ENCODE results near the gene MRPL38. TPM values are rescaled to one million over a fixed set of nuclear protein-coding genes. Genes with fewer than 3 reads are reported as not detected.
A peak's percentile ranks its signal among the peaks of the same experiment; 100 is the strongest.
"Not testable (repeated sequence)": the region's sequence is repeated elsewhere in the genome, so short reads cannot be mapped to it uniquely, and the experiment has no call there.

The MRPL38 gene
- total RNA-seq, 1 donor from 2014 or later: 35.4 TPM

DNA sequence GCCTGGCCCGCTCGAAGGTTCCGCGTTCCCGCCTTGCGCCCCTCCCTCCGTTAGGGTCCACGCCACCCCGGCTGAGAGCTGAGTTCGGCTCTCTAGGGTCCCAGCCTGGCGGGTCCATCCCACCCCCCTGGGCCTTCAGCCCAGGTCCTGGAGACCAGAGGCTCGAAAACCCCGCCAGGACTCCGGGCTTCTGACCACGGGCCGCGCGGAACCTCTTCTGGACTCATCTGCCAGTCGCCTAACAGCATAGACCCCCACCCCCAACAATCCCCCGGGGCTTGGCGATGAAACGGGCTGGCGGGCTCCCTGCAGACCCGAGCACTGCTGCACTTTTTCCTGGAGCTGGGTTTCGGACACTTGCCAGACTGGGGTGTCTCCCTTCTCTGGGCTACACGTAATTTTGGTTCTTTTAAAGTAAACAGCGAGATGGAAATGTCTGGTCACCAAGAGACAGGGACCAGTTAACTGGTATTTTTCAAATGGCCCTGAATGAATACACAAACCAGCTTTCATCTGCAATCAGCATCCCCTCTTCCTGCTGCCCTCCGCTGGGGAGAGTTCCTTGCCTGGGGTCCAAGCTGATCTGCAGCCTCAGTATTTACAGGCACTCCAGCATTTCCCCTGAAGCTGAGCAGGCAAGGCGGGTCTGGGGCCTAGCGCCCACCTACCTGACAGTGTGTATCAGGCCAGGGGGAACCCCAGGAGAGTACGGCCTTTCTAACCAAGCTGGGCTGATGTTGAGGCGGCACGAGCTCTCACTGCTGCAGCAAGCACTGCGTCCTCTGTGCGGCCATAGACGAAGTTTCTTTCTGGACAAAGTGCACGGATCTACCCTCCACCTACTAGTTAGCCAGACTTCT, 7.3 kb downstream of the MRPL38 start:
- DNase-seq (ENCODE audit: low read depth in 2 of 2): no peak

DNA sequence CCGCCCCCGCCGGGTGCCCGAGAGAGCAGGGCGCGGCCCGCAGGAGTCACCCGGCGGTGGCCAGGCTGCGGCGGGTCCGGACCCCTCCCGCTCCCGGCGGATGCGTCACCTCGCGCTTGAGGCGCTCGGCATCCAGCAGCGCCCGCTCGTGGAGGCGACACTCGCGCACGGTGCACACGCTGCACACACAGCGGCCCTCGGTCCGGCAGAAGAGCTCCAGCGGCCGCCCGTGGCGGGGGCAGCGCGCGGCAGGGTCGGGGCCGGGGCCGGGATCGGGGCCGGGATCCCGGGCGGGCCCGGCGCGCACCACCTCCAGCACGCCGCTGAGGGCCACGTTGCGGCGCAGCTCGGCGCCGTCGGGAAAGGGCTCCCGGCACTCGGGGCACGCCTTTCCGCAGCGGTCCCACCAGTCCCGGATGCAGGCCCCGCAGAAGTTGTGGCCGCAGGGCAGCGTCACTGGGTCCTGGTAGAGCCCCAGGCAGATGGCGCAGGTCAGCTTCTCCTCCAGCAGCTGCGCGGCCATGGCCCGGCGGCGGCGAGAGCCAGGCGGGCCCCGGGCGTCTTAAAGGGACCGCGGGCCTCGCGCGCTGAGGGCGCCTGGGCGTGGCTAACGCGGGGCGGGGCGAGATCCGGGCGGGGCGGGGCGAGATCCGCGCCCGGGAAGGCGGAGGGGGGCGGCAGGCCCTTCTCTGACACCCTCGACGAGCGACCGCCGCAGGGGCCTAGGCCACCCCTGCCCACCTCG, 8.1 kb downstream of the MRPL38 start, which contains the start of gene TRIM65:
Gene TRIM65, minus strand, starts transcription at position 537 of the 745 bp plus-strand sequence. Its CDS starts 14 bp downstream, at position 523.
- peak; percentile 54 to 84 for DNase-seq (ENCODE audit: low read depth in 2 of 2)

DNA sequence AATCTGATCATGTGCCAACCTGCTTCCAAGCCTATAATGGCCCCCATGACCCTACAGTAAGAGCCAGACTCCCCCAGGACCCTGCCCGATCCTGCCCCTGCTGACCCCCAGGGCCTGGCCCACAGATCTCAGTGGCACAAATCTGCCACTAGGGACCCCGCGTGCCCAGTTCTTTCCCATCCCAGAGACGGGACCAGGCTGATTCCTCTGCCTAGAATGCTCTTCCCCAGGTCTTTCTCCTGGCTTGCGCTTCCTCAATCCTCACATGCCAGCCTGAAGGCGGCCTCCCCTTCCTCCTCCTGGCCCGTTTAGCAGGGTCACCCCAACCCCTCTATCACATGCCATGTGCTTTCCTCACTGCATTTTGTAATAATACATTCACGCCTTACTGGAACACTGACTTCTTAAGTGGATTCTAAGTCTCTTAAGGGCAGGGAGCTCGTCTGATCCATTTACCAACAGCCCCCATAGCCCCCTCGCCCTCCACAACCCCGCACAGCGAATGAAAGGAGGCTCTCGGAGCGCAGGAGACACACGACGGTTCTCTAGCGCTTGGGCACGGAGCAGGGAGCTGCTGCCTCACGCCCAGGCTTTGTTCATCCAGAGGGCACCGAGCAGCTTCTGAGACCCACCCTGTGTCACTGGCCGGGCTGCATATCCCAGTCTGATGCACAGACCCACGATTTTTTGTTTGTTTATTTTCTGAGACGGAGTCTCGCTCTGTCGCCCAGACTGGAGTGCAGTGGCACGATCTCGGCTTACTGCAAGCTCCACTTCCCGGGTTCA, 9.1 kb downstream of the MRPL38 start:
- peak in 1 of 2 donors; percentile 48 for DNase-seq (ENCODE audit: low read depth in 2 of 2)

DNA sequence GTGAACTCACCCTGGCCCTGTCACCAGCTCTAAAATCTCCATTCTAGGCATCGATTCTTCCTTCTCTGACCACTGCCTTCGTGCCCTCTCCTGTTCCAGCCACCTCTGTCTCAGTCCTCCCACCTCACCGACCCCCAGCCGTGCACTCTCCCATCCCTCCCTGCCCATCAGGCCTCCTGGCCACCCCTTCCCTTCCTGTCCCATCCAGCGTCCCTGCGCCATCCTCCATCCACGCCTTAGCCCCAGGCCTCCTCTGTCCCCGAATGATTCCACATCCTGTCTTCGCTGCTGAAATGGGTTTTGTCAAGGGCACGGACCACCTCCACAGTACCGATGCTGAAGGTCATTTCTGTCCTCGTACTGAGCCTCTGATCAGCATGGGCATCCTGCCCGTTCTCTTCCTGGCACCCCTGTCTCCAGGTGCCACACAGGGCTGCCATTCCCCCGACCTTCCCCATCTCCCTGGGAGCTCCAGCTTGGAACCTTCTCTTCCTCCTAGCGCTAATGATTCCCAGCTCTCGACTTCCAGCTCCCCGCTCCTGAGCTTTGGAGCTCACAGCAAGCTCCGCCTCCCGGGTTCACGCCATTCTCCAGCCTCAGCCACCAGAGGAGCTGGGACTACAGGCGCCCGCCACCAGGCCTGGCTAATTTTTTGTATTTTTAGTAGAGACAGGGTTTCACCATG, 10.5 kb downstream of the MRPL38 start:
- no peak for DNase-seq (ENCODE audit: low read depth in 2 of 2)

DNA sequence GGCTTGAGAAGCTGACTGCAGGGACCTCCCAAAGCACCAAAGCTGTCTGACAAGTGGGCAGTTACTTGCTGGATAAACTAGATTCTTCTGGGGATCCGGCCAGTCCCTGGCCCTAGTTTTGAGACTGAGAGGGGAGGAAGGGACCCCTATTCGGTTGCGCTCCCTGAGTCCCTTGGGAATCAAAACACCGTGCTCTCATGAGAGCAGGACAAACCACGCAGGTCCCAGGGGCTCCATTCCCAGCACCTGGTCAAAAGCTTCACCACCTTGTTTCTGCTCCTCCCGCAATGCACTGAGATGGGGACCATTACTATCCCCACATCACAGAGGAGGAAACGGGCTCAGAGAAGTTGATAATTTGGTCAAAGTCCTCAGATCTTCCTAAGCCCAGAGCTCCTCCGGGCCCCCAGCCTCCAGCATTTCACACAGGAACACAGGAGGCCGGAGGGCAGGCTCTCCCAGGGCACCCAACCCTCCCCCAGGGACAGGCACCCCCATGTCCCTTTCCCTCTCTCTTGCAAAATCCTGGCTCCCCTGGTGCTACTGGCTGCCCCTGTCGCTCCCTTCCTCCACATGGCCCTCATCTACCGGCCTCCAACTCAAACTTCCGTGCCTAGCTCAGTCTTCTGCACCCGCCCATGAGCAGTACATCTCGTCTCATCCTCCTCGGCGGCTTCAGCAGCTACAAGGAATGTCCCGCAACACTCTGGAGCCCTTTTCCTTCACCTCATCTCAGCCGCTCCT, 11.2 kb downstream of the MRPL38 start:
- DNase-seq (ENCODE audit: low read depth in 2 of 2): no peak

DNA sequence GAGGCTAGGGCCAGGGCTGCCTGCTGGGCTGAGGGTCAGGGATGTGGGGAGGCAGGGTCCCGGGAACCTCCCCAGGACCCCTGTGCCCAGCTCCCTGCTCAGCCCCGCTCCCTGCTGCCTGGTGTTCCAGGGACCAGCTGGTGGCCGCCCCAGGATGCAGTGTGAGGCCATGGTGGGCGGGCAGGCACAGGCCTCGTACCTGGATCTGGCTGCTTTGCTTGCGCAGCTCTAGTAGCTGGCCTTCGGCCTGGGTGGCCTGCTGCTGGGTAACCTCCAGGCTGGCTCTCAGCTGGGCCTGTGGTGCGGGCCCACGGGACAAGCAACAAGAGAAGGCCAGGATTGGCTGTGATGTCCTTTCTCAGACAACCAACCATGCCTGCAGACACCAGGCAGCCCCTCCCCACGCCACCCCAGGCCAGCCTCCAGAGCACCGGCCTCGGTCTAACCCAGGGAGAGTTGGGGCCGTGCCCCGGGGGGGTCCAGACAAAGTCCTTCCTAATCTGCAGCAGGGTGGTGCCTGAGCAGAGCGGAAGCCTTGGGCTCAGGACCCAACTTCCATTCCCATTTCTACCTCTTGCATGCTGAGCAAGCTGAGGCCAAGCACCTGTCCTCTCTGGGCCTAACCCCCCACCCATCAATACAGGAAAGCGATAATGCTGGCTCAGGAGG, 12.0 kb downstream of the MRPL38 start:
- DNase-seq (ENCODE audit: low read depth in 2 of 2): no peak

DNA sequence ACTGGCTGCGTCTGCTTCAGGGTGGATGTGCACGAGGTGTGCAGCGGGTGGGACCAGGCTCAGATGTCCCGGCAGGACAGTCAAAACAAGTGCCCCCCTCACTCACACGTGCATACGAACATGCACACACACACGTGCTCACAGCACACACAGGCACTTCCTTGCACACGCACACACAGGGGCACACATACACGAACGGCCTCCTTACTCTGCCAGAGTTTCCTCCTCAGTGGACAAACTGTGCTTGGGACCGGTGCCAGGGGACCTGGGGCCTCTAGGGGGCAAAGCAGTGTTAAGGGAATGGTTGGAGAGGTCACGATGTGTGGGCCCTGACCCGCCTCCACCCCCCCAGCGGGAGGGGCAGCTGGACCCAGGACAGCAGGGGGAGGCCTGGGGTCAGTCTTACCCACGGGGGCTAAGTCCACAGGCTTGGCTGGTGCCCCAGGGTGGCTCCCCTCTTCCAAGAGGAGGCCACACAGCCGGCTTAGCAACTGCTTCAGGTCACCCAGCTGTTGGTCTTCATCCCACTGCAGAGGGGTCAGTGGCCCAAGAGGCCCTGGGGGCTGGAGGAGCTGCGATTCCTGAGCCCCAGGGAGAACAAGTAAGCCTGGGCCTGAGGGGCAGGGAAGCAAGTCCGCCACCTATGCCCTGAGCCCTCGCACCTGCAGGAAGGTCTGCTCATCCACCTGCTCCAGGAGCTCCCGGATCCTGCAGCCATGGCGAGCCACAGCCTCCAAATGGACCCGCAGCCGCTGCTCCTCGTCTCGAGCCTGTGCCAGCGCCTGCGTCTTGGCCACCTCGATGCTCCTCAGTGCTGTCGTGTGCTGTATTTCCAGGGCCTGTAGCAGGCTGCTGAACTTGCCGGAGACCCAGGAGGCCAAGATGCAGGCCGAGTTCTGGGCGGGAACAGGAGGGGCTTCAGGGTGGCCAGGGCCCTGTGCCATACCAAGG, 12.8 kb downstream of the MRPL38 start:
- DNase-seq (ENCODE audit: low read depth in 2 of 2): no peak

DNA sequence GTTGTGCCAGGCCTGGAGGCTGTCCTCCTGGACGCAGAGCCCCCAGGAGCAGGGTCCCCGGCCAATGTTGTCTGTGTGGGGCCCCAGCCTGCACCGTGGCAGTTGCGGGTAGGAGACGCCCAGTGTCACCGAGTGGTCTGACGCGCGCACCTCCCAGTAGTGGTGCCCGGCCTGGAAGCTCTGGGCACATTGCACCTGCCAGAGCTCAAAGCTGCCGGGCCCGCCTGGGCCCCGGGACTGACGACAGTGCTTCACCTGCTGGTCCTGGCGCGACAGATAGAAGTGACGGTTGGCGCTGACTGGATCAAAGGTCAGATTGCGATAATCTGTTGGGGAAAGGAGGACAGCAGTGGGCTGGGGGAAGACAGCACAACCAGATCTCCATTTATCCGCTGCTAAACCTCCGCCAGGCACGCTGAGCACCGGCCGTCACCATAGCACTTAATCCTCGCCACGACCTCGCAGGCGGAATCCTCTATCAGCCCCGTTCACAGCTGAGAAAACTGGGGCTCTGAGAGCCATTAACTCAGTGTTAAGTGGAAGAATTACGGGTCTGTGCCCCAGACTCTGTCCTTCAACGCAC, 13.6 kb downstream of the MRPL38 start:
- DNase-seq (ENCODE audit: low read depth in 2 of 2): no peak

DNA sequence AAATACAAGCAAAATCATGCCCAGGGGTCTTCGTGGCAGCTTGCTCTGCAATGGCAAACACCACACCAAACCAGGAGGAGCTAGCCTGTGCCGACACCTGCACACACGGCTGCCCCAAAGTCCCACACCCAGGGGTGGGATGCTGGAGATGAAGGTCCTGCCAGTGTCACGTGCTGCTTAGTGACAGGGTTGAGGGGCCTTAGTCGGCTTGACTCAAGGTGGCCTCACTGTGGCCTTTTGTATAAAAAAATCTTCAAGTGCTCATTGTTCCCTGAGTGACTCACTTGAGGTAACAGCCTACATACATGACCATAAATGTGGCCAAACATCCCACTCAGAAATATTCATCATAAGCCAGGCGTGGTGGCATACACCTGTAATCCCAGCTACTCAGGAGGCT, 15.2 kb downstream of the MRPL38 start:
- no peak for DNase-seq (ENCODE audit: low read depth in 2 of 2)

DNA sequence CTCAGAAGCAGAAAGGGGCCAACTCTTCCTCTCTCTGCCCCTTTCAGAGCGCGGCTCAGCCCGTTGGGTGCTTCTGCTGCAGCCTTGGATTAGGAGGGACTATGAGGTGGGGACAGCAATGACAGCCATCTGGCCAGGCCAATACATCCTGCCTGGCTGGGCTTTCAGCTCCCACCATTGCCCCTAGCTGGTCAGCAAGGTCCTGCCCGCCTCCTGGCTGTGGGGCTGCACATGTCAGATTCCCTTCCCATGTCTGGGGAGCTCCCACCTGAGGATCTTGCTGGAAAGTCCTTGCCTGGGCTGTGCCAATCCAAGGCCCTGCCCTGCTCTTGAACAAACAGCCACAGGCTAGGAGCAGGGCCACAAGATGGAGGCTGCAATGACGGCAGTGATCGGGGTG, 16.2 kb downstream of the MRPL38 start:
- DNase-seq (ENCODE audit: low read depth in 2 of 2): no peak

DNA sequence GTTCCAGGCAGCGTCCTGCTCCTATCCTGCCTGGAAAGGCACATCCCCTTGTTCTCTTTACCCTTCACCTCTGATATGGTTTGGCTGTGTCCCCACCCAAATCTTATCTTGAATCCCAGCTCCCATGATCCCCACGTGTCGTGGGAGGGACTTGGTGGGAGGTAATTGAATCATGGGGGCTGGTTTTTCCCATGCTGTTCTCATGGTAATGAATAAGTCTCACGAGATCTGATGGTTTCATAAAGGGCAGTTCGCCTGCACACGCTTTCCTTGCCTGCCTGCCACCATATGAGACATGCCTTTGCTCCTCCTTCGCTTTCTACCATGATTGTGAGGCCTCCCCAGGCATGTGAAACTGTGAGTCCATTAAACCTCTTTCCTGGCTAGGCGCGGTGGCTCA, 18.8 kb downstream of the MRPL38 start:
- DNase-seq (ENCODE audit: low read depth in 2 of 2): not testable (repeated sequence)

DNA sequence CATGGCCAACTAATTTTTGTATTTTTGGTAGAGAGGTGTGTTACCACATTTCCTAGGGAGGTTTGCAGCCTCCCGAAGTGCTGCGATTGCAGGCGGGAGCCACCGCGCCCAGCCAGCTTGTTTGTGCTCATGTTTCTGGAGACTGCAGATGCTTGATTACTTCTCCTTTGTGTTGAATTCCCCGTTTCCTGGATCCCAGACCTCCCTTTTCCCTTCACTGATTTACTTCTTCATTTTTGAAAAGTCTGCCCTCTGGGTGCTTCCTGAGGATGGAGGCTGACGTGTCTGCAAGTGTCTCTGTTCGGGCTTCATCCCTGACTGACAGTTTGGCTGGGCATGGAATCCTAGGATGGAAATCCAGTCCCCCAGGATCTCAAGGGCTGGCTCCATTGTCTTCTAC, 19.3 kb downstream of the MRPL38 start:
- no peak for DNase-seq (ENCODE audit: low read depth in 2 of 2)

DNA sequence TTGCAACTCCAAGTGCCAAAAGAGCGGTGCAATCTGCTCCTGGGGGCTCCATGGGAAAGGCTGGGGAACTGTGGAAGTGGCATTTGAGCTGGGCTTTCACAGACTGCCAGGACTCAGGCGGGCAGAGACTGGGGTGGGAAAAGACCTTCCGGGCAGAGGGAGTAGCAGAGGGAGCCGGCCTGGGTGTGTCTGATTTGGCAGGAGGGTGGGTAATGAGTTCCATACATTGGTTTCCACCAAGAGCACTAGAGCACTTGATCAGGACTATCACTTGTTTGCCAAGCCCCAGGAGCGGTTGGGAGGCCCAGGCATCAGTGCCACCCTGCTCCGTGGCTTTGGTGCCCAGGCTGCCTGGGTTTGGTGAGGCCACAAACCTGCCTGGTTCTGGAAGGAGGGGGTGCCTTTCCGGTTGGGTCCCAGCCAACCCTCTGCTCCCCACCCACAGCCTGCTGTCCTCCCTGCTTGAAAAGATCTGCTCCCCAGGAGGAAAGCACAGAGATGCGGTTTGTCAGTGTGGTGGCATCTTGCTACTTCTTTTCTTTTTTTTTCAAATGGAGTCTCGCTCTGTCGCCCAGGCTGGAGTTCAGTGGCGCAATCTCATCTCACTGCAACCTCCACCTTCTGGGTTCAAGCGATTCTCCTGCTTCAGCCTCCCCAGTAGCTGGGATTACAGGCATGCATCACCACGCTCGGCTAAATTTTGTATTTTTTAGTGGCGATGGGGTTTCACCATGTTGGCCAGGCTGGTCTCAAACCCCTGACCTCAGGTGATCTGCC, 22.8 kb downstream of the MRPL38 start:
- no peak for DNase-seq (ENCODE audit: low read depth in 2 of 2)

DNA sequence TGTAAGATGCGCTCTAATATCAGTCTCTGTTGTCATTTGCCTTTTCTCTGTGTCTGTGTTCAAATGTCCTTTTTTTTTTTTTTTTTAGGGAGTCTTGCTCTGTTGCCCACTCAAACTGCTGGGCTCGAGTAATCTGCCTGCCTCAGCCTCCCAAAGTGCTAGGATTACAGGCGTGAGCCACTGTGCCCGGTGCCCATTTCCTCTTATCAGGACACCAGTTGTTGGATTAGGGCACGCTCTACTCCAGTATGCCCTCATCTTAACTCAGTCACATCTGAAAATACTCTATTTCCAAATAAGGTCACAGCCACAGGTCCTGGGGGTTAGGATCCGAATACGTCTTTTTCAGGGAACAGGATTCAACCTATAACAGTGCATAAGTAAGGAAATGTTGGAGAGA, 24.4 kb downstream of the MRPL38 start:
- no peak for DNase-seq (ENCODE audit: low read depth in 2 of 2)

DNA sequence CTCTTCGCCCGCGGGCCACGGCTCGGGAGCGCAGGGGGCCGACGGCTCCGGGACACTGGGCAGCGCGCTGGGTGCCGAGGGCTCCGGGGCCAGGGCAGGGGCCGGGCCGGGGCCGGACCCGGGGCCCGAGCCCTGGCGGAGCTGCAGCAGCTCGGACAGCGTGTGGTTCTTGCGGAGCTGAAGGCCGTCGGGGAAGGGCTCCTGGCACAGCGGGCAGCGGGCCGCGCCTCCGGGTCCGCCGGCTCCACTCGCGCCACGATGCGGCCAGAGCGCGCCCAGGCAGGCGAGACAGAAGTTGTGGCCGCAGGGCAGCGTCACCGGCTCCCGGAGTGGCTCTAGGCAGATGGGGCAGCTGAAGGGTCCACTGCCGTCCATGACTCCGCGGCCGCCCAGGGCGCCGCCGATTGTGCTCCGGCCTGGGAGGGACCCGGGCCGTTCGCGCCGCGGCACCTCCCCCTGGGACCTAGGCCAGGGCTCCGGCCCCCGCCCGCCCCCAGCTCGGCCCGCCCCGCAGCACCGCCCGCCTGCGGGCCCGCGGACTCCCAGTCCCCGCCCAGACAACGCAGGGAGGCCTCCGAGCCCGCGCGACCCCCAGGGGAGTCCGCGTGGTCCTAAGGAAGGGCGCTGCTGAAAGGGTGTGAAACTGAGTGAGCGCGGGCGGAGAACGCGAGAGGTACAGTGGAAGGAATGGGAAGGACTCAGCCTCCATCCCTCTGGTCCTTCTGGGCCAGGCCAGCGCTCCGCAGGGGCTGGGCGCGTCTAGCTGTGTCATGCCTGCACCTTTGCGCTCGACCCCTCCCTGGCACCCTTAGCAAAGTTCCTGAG, 26.3 kb downstream of the MRPL38 start, which contains the start of gene TRIM47:
Gene TRIM47, minus strand, starts transcription at position 408 of the 825 bp plus-strand sequence. Its CDS starts 33 bp downstream, at position 375.
- DNase-seq (ENCODE audit: low read depth in 2 of 2): peak in 1 of 2 donors; percentile 82

DNA sequence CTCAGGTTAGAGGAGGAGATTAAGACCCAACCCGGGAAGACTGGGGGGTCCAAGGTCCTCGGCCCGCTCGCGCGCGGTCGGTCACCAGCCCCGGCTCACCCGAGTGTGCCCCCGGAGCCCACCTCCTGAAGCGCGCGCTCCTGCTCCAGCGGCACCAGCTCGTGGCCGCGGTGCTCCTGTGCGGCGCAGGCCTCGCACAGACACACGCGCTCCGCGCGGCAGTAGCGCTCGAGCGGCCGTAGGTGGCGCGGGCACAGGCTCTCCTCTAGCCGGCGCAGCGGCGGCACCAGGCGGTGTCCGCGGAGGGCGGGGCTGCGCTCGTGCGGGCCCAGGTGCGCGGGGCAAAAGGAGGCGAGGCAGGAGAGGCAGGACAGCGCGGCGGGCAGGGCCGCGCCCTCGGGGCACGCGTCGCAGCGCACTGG, 26.9 kb downstream of the MRPL38 start:
- DNase-seq (ENCODE audit: low read depth in 2 of 2): peak; percentile 50 to 80
